Measurements from ENCODE around the gene BANF2. TPM values are rescaled to one million over a fixed set of nuclear protein-coding genes. Genes with fewer than 3 reads are reported as not detected.

BANF2 gene
- total and polyA plus RNA-seq, 10 of the 15 experiments (the other 5 are each of a cell fraction or from before 2014, with no cell fraction given): not detected

DNA sequence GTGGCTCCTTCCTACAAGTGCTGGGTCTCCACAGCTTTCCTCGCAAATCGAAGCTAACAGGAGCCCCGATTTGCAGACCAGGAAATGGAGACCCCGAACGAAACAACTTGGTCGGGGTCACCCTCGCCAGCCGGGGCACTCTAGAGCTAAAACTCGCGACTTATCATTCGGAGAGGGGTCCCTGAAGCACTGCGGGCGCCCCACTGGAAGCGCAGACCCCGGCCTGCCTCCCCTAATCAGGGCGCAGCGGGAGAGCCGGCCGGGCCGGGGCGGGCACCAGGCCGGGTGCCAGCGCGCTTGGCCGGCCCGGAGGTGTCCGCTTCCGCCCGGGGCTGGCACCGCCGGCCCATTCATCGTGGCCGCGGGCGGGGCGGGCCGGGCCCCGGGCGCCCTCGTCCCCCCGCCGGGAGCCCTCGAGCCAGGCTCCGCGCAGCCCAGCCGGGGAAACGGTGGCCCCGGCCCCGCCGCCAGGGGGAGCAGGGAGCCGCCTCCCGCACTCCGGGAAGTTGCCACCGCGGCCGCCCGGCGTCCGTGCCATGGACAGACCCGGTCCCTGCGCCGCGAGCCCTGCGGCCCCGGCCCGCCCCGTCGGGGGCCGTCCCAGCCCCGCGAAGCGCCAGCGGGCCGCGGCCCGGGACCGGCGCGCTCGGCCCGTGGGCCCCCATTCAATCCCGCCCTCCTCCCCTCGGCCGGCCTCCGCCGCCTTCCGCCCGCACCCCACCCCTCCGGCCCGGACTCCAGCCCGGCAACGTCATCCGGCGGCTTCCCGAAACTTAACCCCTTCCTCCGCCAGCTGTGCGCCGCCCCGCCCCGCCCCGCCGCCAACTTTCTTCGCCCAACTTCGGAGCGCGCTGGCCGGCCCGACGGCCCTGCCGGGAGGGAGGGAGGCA is 18.7 kb upstream of the BANF2 start (continued):
- TF ChIP-seq, protein P1, sequence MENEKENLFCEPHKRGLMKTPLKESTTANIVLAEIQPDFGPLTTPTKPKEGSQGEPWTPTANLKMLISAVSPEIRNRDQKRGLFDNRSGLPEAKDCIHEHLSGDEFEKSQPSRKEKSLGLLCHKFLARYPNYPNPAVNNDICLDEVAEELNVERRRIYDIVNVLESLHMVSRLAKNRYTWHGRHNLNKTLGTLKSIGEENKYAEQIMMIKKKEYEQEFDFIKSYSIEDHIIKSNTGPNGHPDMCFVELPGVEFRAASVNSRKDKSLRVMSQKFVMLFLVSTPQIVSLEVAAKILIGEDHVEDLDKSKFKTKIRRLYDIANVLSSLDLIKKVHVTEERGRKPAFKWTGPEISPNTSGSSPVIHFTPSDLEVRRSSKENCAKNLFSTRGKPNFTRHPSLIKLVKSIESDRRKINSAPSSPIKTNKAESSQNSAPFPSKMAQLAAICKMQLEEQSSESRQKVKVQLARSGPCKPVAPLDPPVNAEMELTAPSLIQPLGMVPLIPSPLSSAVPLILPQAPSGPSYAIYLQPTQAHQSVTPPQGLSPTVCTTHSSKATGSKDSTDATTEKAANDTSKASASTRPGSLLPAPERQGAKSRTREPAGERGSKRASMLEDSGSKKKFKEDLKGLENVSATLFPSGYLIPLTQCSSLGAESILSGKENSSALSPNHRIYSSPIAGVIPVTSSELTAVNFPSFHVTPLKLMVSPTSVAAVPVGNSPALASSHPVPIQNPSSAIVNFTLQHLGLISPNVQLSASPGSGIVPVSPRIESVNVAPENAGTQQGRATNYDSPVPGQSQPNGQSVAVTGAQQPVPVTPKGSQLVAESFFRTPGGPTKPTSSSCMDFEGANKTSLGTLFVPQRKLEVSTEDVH (IDR thresholded peaks at IDR 0.05; ENCODE audit: low read depth, partially characterized antibody): no peak
- TF ChIP-seq SREBF1 (IDR thresholded peaks at IDR 0.05; ENCODE audit: low read length) (no peak), EP300 (IDR thresholded peaks at IDR 0.05; ENCODE audit: borderline replicate concordance in 1 of 2, control insufficient read depth in 1 of 2, low read depth in 2 of 2, low read length in 2 of 2) (no peak), BCLAF1 (IDR thresholded peaks at IDR 0.05) (no peak), NR2F1 (conservative IDR thresholded peaks at IDR 0.05) (no peak; the same call in 1 of the 2 replicates), NBN (IDR thresholded peaks at IDR 0.05) (no peak), FOS (IDR thresholded peaks at IDR 0.05; ENCODE audit: borderline replicate concordance, extremely low read depth, insufficient read length) (no peak), IRF3 (IDR thresholded peaks at IDR 0.05) (no peak), LARP7 (IDR thresholded peaks at IDR 0.05) (0 out of 2 replicates have a peak, but pooled peaks have one; percentile 24), USF1 (IDR thresholded peaks at IDR 0.05; ENCODE audit: borderline replicate concordance, extremely low read length, insufficient read depth, low read depth, low read length) (no peak), ATF7 (IDR thresholded peaks at IDR 0.05; ENCODE audit: low read depth) (no peak), MXI1 (IDR thresholded peaks at IDR 0.05; ENCODE audit: low read depth, low read length) (peak; percentile 54; the same call in 1 of the 2 replicates), ZSCAN29 (IDR thresholded peaks at IDR 0.05) (no peak), MEF2B (IDR thresholded peaks at IDR 0.05; ENCODE audit: partially characterized antibody, poor library complexity, severe bottlenecking) (no peak), DPF2 (IDR thresholded peaks at IDR 0.05) (no peak; the same call in 1 of the 2 replicates), TCF7 (IDR thresholded peaks at IDR 0.05; ENCODE audit: borderline replicate concordance) (no peak), CBX5 (IDR thresholded peaks at IDR 0.05; ENCODE audit: low read depth) (no peak), CEBPB (IDR thresholded peaks at IDR 0.05; ENCODE audit: borderline replicate concordance in 1 of 2, low read depth in 2 of 2, low read length in 2 of 2) (no peak)
- TF ChIP-seq, protein P2, sequence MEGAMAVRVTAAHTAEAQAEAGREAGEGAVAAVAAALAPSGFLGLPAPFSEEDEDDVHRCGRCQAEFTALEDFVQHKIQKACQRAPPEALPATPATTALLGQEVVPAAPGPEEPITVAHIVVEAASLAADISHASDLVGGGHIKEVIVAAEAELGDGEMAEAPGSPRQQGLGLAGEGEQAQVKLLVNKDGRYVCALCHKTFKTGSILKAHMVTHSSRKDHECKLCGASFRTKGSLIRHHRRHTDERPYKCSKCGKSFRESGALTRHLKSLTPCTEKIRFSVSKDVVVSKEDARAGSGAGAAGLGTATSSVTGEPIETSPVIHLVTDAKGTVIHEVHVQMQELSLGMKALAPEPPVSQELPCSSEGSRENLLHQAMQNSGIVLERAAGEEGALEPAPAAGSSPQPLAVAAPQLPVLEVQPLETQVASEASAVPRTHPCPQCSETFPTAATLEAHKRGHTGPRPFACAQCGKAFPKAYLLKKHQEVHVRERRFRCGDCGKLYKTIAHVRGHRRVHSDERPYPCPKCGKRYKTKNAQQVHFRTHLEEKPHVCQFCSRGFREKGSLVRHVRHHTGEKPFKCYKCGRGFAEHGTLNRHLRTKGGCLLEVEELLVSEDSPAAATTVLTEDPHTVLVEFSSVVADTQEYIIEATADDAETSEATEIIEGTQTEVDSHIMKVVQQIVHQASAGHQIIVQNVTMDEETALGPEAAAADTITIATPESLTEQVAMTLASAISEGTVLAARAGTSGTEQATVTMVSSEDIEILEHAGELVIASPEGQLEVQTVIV (IDR thresholded peaks at IDR 0.05; ENCODE audit: borderline replicate concordance, partially characterized antibody): no peak
